GM23338 (cell line): ENCODE measurements around the gene IRF6. TPM values are rescaled to one million over a fixed set of nuclear protein-coding genes. Genes with fewer than 3 reads are reported as not detected.

Experiments
- ATAC-seq: fragments of 200-7000 bp; cut with Tn5 transposase; 3 replicates; pipeline ENCODE4 v1.9.1; 2020
- DNase-seq: peaks from one replicate; pipeline ENCODE4 v3.0.0-alpha.2; 2015; ENCODE audit warnings: low spot score
- H2AFZ ChIP-seq: fragments of 200-600 bp; sonication (generic); 2 replicates; pipeline ENCODE4 v1.8.0; 2016; ENCODE audit warnings: antibody characterized with exemption, mild to moderate bottlenecking, moderate library complexity
- H3F3A ChIP-seq: fragments of 200-600 bp; sonication (generic); replicated peaks from 2 replicates; pipeline ENCODE4 v1.8.0; 2017; ENCODE audit warnings: antibody characterized with exemption, mixed run types, low read depth
- H3K27ac ChIP-seq: fragments of 200-600 bp; sonication (generic); 2 replicates; pipeline ENCODE4 v1.6.1; 2016; ENCODE audit warnings: low read depth
- H3K27me3 ChIP-seq: fragments of 200-600 bp; sonication (generic); 2 replicates; pipeline ENCODE4 v1.8.0; 2016; ENCODE audit warnings: mild to moderate bottlenecking, mixed run types, moderate library complexity; ENCODE audit not compliant: insufficient read depth
- H3K36me3 ChIP-seq: fragments of 200-600 bp; sonication (generic); 2 replicates; pipeline ENCODE4 v1.8.0; 2016; ENCODE audit warnings: mild to moderate bottlenecking; ENCODE audit not compliant: insufficient read depth
- H3K4me1 ChIP-seq: fragments of 200-600 bp; sonication (generic); 2 replicates; pipeline ENCODE4 v1.8.0; 2016; ENCODE audit warnings: mild to moderate bottlenecking, moderate library complexity; ENCODE audit not compliant: insufficient read depth
- H3K4me2 ChIP-seq: fragments of 200-600 bp; sonication (generic); 2 replicates; pipeline ENCODE4 v1.7.1; 2017; ENCODE audit warnings: mixed run types
- H3K4me3 ChIP-seq: fragments of 200-600 bp; sonication (generic); 2 replicates; pipeline ENCODE4 v1.6.1; 2016; ENCODE audit warnings: mixed run types
- H3K79me2 ChIP-seq: fragments of 200-600 bp; sonication (generic); replicated peaks from 2 replicates; pipeline ENCODE4 v1.8.0; 2017; ENCODE audit warnings: mild to moderate bottlenecking; ENCODE audit not compliant: insufficient read depth
- H3K9me2 ChIP-seq: fragments of 200-600 bp; sonication (generic); 2 replicates; pipeline ENCODE4 v1.8.0; 2017; ENCODE audit not compliant: insufficient read depth
- H4K20me1 ChIP-seq: fragments of 200-600 bp; sonication (generic); replicated peaks from 2 replicates; pipeline ENCODE4 v1.8.0; 2017; ENCODE audit warnings: mild to moderate bottlenecking; ENCODE audit not compliant: insufficient read depth
- H3K27ac Mint-ChIP-seq: 2 replicates; pipeline ENCODE4 v1.8.0; 2020; ENCODE audit warnings: inconsistent platforms, mild to moderate bottlenecking, moderate library complexity, mixed read lengths
- H3K27me3 Mint-ChIP-seq: 3 replicates; pipeline ENCODE4 v1.8.0; 2022; ENCODE audit warnings: low read depth, mild to moderate bottlenecking, moderate library complexity, mixed read lengths, inconsistent platforms; ENCODE audit not compliant: insufficient read depth, poor library complexity
- H3K36me3 Mint-ChIP-seq: 3 replicates; pipeline ENCODE4 v1.8.0; 2021; ENCODE audit warnings: low read depth, mild to moderate bottlenecking, inconsistent platforms, moderate library complexity, mixed read lengths
- H3K4me1 Mint-ChIP-seq: 3 replicates; pipeline ENCODE4 v1.8.0; 2020; ENCODE audit warnings: mild to moderate bottlenecking, inconsistent platforms, mixed read lengths
- H3K4me3 Mint-ChIP-seq: 3 replicates; pipeline ENCODE4 v1.8.0; 2021; ENCODE audit warnings: moderate library complexity, mild to moderate bottlenecking, inconsistent platforms, mixed read lengths
- H3K9me3 Mint-ChIP-seq: 3 replicates; pipeline ENCODE4 v1.8.0; 2020; ENCODE audit warnings: moderate library complexity, mild to moderate bottlenecking, inconsistent platforms, mixed read lengths
- ETS1 ChIP-seq: IDR thresholded peaks from 2 replicates; pipeline ENCODE4 v1.6.1; 2016; ENCODE audit warnings: antibody characterized with exemption
- EZH2 ChIP-seq: fragments of 200-600 bp; sonication (generic); IDR thresholded peaks from one replicate; pipeline ENCODE4 v1.8.0; 2017; ENCODE audit warnings: antibody characterized with exemption, mild to moderate bottlenecking, low read depth; ENCODE audit not compliant: unreplicated experiment
- EZH2phosphoT487 ChIP-seq: fragments of 200-600 bp; sonication (generic); IDR thresholded peaks from one replicate; pipeline ENCODE4 v1.8.1; 2018; ENCODE audit warnings: antibody characterized with exemption; ENCODE audit not compliant: unreplicated experiment
- JUNB ChIP-seq: IDR thresholded peaks from one replicate; pipeline ENCODE4 v1.6.1; 2016; ENCODE audit warnings: antibody characterized with exemption; ENCODE audit not compliant: unreplicated experiment
- NANOG ChIP-seq: IDR thresholded peaks from 2 replicates; pipeline ENCODE4 v1.6.1; 2016; ENCODE audit warnings: antibody characterized with exemption, borderline replicate concordance
- POLR2AphosphoS5 ChIP-seq: IDR thresholded peaks from 2 replicates; pipeline ENCODE4 v1.6.1; 2016; ENCODE audit warnings: antibody characterized with exemption, low read depth
- REST ChIP-seq: IDR thresholded peaks from one replicate; pipeline ENCODE4 v1.6.1; 2018; ENCODE audit warnings: antibody characterized with exemption; ENCODE audit not compliant: unreplicated experiment
- STAT1 ChIP-seq: IDR thresholded peaks from one replicate; pipeline ENCODE4 v1.6.1; 2016; ENCODE audit warnings: antibody characterized with exemption; ENCODE audit not compliant: unreplicated experiment
- ZNF114 ChIP-seq: fragments of 250-450 bp; sonication (Bioruptor Pico); IDR thresholded peaks from 2 replicates; pipeline ENCODE4 v1.5.0; 2020; ENCODE audit warnings: mild to moderate bottlenecking, moderate library complexity
- polyA plus RNA-seq: library from polyadenylated mRNA; unstranded; fragments of >200 nt; fragmentation: Nextera tagmentation; extraction: Ambion mirVana; gene quantifications from 2 replicates; pipeline ENCODE4 v1.2.1, GENCODE V29; 2016
- total RNA-seq: library from RNA; depleted of rRNA; stranded (reverse); fragments of >200 nt; shearing (Covaris generic); gene quantifications from 2 replicates; pipeline ENCODE4 v1.2.3, GENCODE V29; 2014

Gene IRF6
- total and polyA plus RNA-seq, 2 experiments from 2014 or later: 4.6 to 11.7 TPM

- TF ChIP-seq NANOG (no peak), REST (no peak)
These were observed 34.7 kb upstream of the IRF6 start (continued) for GRCh38 chr1:209840611-209841010.

GRCh38 chr1:209839875-209840546 is 34.1 kb upstream of the IRF6 start:
- ATAC-seq: no peak
- no peaks in the 10 kb centered on the region for H3K79me2 ChIP-seq

GRCh38 chr1:209838537-209838936 is 32.6 kb upstream of the IRF6 start:
- H3K27me3 Mint-ChIP-seq: no peaks in the 10 kb centered on the region
- Histone ChIP-seq H3K4me3 (no peak overlapping the region), H3K36me3 (peaks cover 61% of the 10 kb centered on the region), H3K9me2 (no peaks in the 10 kb centered on the region), H3K79me2 (no peaks in the 10 kb centered on the region), H3K27ac (no peak overlapping the region), H3K4me2 (no peak overlapping the region), H3K27me3 (no peaks in the 10 kb centered on the region), H2AFZ (no peak overlapping the region), H3K4me1 (no peaks in the 10 kb centered on the region), H4K20me1 (peaks cover 6% of the 10 kb centered on the region), H3F3A (no peaks in the 10 kb centered on the region)
- peaks cover 86% of the 10 kb centered on the region for H3K36me3 Mint-ChIP-seq
- DNase-seq (no peak), ATAC-seq (no peak)
- H3K4me3 Mint-ChIP-seq: no peak overlapping the region
- TF ChIP-seq EZH2phosphoT487 (no peak), JUNB (no peak), POLR2AphosphoS5 (no peak), EZH2 (no peak)
- H3K4me1 Mint-ChIP-seq: no peaks in the 10 kb centered on the region
- no peaks in the 10 kb centered on the region; the same call in 2 of the 3 replicates for H3K9me3 Mint-ChIP-seq
- H3K27ac Mint-ChIP-seq: no peak overlapping the region

More at GRCh38 chr1:209839875-209840546, 34.1 kb upstream of the IRF6 start:
- DNase-seq: no peak
- TF ChIP-seq ZNF114 (no peak), ETS1 (no peak), NANOG (no peak), POLR2AphosphoS5 (no peak), EZH2 (no peak), EZH2phosphoT487 (no peak), STAT1 (no peak)
- H3K27ac ChIP-seq: no peak overlapping the region
- H3K27ac Mint-ChIP-seq: no peak overlapping the region
- H3K4me3 Mint-ChIP-seq: no peak overlapping the region
- no peak overlapping the region for H2AFZ ChIP-seq
- no peaks in the 10 kb centered on the region; the same call in 2 of the 3 replicates for H3K9me3 Mint-ChIP-seq
- no peaks in the 10 kb centered on the region for H3K4me1 ChIP-seq
- H4K20me1 ChIP-seq: peaks cover 6% of the 10 kb centered on the region
- peaks cover 62% of the 10 kb centered on the region for H3K36me3 ChIP-seq
- H3K36me3 Mint-ChIP-seq: peaks cover 76% of the 10 kb centered on the region
- H3K4me2 ChIP-seq: no peak overlapping the region
- H3K27me3 ChIP-seq: no peaks in the 10 kb centered on the region
- H3F3A ChIP-seq: no peaks in the 10 kb centered on the region
- no peaks in the 10 kb centered on the region for H3K4me1 Mint-ChIP-seq
- no peaks in the 10 kb centered on the region for H3K27me3 Mint-ChIP-seq
- no peaks in the 10 kb centered on the region for H3K9me2 ChIP-seq
- no peak overlapping the region for H3K4me3 ChIP-seq
